GM23338 (cell line): ENCODE data around the gene CYP26B1. TPM values are rescaled to one million over a fixed set of nuclear protein-coding genes. Genes with fewer than 3 reads are reported as not detected.

Experiments used
- ATAC-seq: fragments of 200-7000 bp; cut with Tn5 transposase; 3 replicates; pipeline ENCODE4 v1.9.1; 2020
- DNase-seq: peaks from one replicate; pipeline ENCODE4 v3.0.0-alpha.2; 2015; ENCODE audit warnings: low spot score
- H2AFZ ChIP-seq: fragments of 200-600 bp; sonication (generic); 2 replicates; pipeline ENCODE4 v1.8.0; 2016; ENCODE audit warnings: antibody characterized with exemption, mild to moderate bottlenecking, moderate library complexity
- H3F3A ChIP-seq: fragments of 200-600 bp; sonication (generic); replicated peaks from 2 replicates; pipeline ENCODE4 v1.8.0; 2017; ENCODE audit warnings: antibody characterized with exemption, mixed run types, low read depth
- H3K27ac ChIP-seq: fragments of 200-600 bp; sonication (generic); 2 replicates; pipeline ENCODE4 v1.6.1; 2016; ENCODE audit warnings: low read depth
- H3K27me3 ChIP-seq: fragments of 200-600 bp; sonication (generic); 2 replicates; pipeline ENCODE4 v1.8.0; 2016; ENCODE audit warnings: mild to moderate bottlenecking, mixed run types, moderate library complexity; ENCODE audit not compliant: insufficient read depth
- H3K36me3 ChIP-seq: fragments of 200-600 bp; sonication (generic); 2 replicates; pipeline ENCODE4 v1.8.0; 2016; ENCODE audit warnings: mild to moderate bottlenecking; ENCODE audit not compliant: insufficient read depth
- H3K4me1 ChIP-seq: fragments of 200-600 bp; sonication (generic); 2 replicates; pipeline ENCODE4 v1.8.0; 2016; ENCODE audit warnings: mild to moderate bottlenecking, moderate library complexity; ENCODE audit not compliant: insufficient read depth
- H3K4me2 ChIP-seq: fragments of 200-600 bp; sonication (generic); 2 replicates; pipeline ENCODE4 v1.7.1; 2017; ENCODE audit warnings: mixed run types
- H3K4me3 ChIP-seq: fragments of 200-600 bp; sonication (generic); 2 replicates; pipeline ENCODE4 v1.6.1; 2016; ENCODE audit warnings: mixed run types
- H3K79me2 ChIP-seq: fragments of 200-600 bp; sonication (generic); replicated peaks from 2 replicates; pipeline ENCODE4 v1.8.0; 2017; ENCODE audit warnings: mild to moderate bottlenecking; ENCODE audit not compliant: insufficient read depth
- H3K9me2 ChIP-seq: fragments of 200-600 bp; sonication (generic); 2 replicates; pipeline ENCODE4 v1.8.0; 2017; ENCODE audit not compliant: insufficient read depth
- H4K20me1 ChIP-seq: fragments of 200-600 bp; sonication (generic); replicated peaks from 2 replicates; pipeline ENCODE4 v1.8.0; 2017; ENCODE audit warnings: mild to moderate bottlenecking; ENCODE audit not compliant: insufficient read depth
- H3K27ac Mint-ChIP-seq: 2 replicates; pipeline ENCODE4 v1.8.0; 2020; ENCODE audit warnings: inconsistent platforms, mild to moderate bottlenecking, moderate library complexity, mixed read lengths
- H3K27me3 Mint-ChIP-seq: 3 replicates; pipeline ENCODE4 v1.8.0; 2022; ENCODE audit warnings: low read depth, mild to moderate bottlenecking, moderate library complexity, mixed read lengths, inconsistent platforms; ENCODE audit not compliant: insufficient read depth, poor library complexity
- H3K36me3 Mint-ChIP-seq: 3 replicates; pipeline ENCODE4 v1.8.0; 2021; ENCODE audit warnings: low read depth, mild to moderate bottlenecking, inconsistent platforms, moderate library complexity, mixed read lengths
- H3K4me1 Mint-ChIP-seq: 3 replicates; pipeline ENCODE4 v1.8.0; 2020; ENCODE audit warnings: mild to moderate bottlenecking, inconsistent platforms, mixed read lengths
- H3K4me3 Mint-ChIP-seq: 3 replicates; pipeline ENCODE4 v1.8.0; 2021; ENCODE audit warnings: moderate library complexity, mild to moderate bottlenecking, inconsistent platforms, mixed read lengths
- H3K9me3 Mint-ChIP-seq: 3 replicates; pipeline ENCODE4 v1.8.0; 2020; ENCODE audit warnings: moderate library complexity, mild to moderate bottlenecking, inconsistent platforms, mixed read lengths
- CTCF ChIP-seq, 2 experiments: fragments of 200-600 bp in 1 of 2; sonication (generic) in 1 of 2; conservative IDR thresholded peaks; 2 replicates each; pipeline versions ENCODE4 v1.5.1 to v1.6.1; 2016 to 2017; ENCODE audit warnings: antibody characterized with exemption in 2 of 2, low read depth in 2 of 2, mild to moderate bottlenecking in 2 of 2, moderate library complexity in 1 of 2
- ETS1 ChIP-seq: IDR thresholded peaks from 2 replicates; pipeline ENCODE4 v1.6.1; 2016; ENCODE audit warnings: antibody characterized with exemption
- EZH2 ChIP-seq: fragments of 200-600 bp; sonication (generic); IDR thresholded peaks from one replicate; pipeline ENCODE4 v1.8.0; 2017; ENCODE audit warnings: antibody characterized with exemption, mild to moderate bottlenecking, low read depth; ENCODE audit not compliant: unreplicated experiment
- EZH2phosphoT487 ChIP-seq: fragments of 200-600 bp; sonication (generic); IDR thresholded peaks from one replicate; pipeline ENCODE4 v1.8.1; 2018; ENCODE audit warnings: antibody characterized with exemption; ENCODE audit not compliant: unreplicated experiment
- ZNF462 ChIP-seq: fragments of 250-450 bp; sonication (Bioruptor Pico); IDR thresholded peaks from 2 replicates; pipeline ENCODE4 v1.5.0; 2020; ENCODE audit warnings: mild to moderate bottlenecking, moderate library complexity
- polyA plus RNA-seq: library from polyadenylated mRNA; unstranded; fragments of >200 nt; fragmentation: Nextera tagmentation; extraction: Ambion mirVana; gene quantifications from 2 replicates; pipeline ENCODE4 v1.2.1, GENCODE V29; 2016
- total RNA-seq: library from RNA; depleted of rRNA; stranded (reverse); fragments of >200 nt; shearing (Covaris generic); gene quantifications from 2 replicates; pipeline ENCODE4 v1.2.3, GENCODE V29; 2014

The CYP26B1 gene
- total and polyA plus RNA-seq, 2 experiments from 2014 or later: 0.05 to 0.31 TPM

- no peaks in the 10 kb centered on the region for H3F3A ChIP-seq
- H4K20me1 ChIP-seq: no peaks in the 10 kb centered on the region
- no peaks in the 10 kb centered on the region for H3K36me3 Mint-ChIP-seq
- no peaks in the 10 kb centered on the region for H3K27me3 Mint-ChIP-seq
- no peak overlapping the region for H3K4me3 ChIP-seq
- no peak overlapping the region for H3K4me2 ChIP-seq
- H3K9me2 ChIP-seq: no peaks in the 10 kb centered on the region
- no peaks in the 10 kb centered on the region for H3K27me3 ChIP-seq
- H3K9me3 Mint-ChIP-seq: no peaks in the 10 kb centered on the region
- no peak overlapping the region for H3K4me3 Mint-ChIP-seq
- no peak overlapping the region for H2AFZ ChIP-seq
- peaks cover 10% of the 10 kb centered on the region for H3K4me1 Mint-ChIP-seq
- ATAC-seq (peak; percentile 97), DNase-seq (peak; percentile 68)
- H3K27ac ChIP-seq: no peak overlapping the region
- H3K4me1 ChIP-seq: no peaks in the 10 kb centered on the region
- H3K79me2 ChIP-seq: no peaks in the 10 kb centered on the region
- TF ChIP-seq ZNF462 (no peak), EZH2phosphoT487 (no peak), EZH2 (no peak), CTCF (conservative IDR thresholded peaks at IDR 0.05; ENCODE audit: low read depth in 2 of 2) (peak; percentile 27 to 78), ETS1 (no peak)
- H3K27ac Mint-ChIP-seq: no peak overlapping the region; the same call in 1 of the 2 replicates
- H3K36me3 ChIP-seq: no peaks in the 10 kb centered on the region
Observed at GRCh38 chr2:72104821-72105588, 42.7 kb downstream of the CYP26B1 start.
